ENCODE data around the gene SETD3.

Gene SETD3

GRCh38 chr14:99424306-99424877 lies 56.3 kb downstream of the SETD3 start:
- DNase-seq (ENCODE audit: low read depth, low spot score): no peak

GRCh38 chr14:99423434-99423833 lies 57.2 kb downstream of the SETD3 start:
- no peak for DNase-seq (ENCODE audit: low read depth, low spot score)

GRCh38 chr14:99422228-99423010 lies 58.2 kb downstream of the SETD3 start:
- DNase-seq (ENCODE audit: low read depth, low spot score): no peak

GRCh38 chr14:99420711-99421110 lies 59.9 kb downstream of the SETD3 start:
- no peak for DNase-seq (ENCODE audit: low read depth, low spot score)

- no peak for DNase-seq (ENCODE audit: low read depth, low spot score)
Observed at GRCh38 chr14:99419905-99420304, 60.8 kb downstream of the SETD3 start.

- DNase-seq (ENCODE audit: low read depth, low spot score): no peak
Observed at GRCh38 chr14:99418242-99418641, 62.4 kb downstream of the SETD3 start.

GRCh38 chr14:99416909-99417308 lies 63.8 kb downstream of the SETD3 start:
- DNase-seq (ENCODE audit: low read depth, low spot score): no peak

- peak; percentile 65 for DNase-seq (ENCODE audit: low read depth, low spot score)
Observed at GRCh38 chr14:99415496-99416281, 65.0 kb downstream of the SETD3 start.

- no peak for DNase-seq (ENCODE audit: low read depth, low spot score)
Observed at GRCh38 chr14:99413911-99414310, 66.7 kb downstream of the SETD3 start.

GRCh38 chr14:99413172-99413571 lies 67.5 kb downstream of the SETD3 start:
- no peak for DNase-seq (ENCODE audit: low read depth, low spot score)

- DNase-seq (ENCODE audit: low read depth, low spot score): no peak
Observed at GRCh38 chr14:99412117-99413061, 68.3 kb downstream of the SETD3 start.

GRCh38 chr14:99410019-99410418 lies 70.6 kb downstream of the SETD3 start:
- DNase-seq (ENCODE audit: low read depth, low spot score): no peak

GRCh38 chr14:99408971-99409289 lies 71.7 kb downstream of the SETD3 start:
- no peak for DNase-seq (ENCODE audit: low read depth, low spot score)

GRCh38 chr14:99408286-99408970 lies 72.2 kb downstream of the SETD3 start:
- no peak for DNase-seq (ENCODE audit: low read depth, low spot score)

- DNase-seq (ENCODE audit: low read depth, low spot score): no peak
Observed at GRCh38 chr14:99407416-99407815, 73.2 kb downstream of the SETD3 start.

GRCh38 chr14:99402950-99403349 lies 77.7 kb downstream of the SETD3 start:
- DNase-seq (ENCODE audit: low read depth, low spot score): no peak

- DNase-seq (ENCODE audit: low read depth, low spot score): no peak
Observed at GRCh38 chr14:99402285-99402648, 78.4 kb downstream of the SETD3 start.

GRCh38 chr14:99401621-99402284 lies 78.9 kb downstream of the SETD3 start:
- no peak for DNase-seq (ENCODE audit: low read depth, low spot score)

- DNase-seq (ENCODE audit: low read depth, low spot score): no peak
Observed at GRCh38 chr14:99401211-99401610, 79.4 kb downstream of the SETD3 start.

GRCh38 chr14:99397698-99398097 lies 83.0 kb downstream of the SETD3 start:
- no peak for DNase-seq (ENCODE audit: low read depth, low spot score)
